Activated CD8-positive, alpha-beta memory T cell treated with anti-CD3 and anti-CD28 coated beads, Interleukin-2, amount 50 U/mL, for 1 hour (primary cell): ENCODE data around the gene TNFRSF14.

Source experiments
- DNase-seq: peaks from one replicate; pipeline ENCODE4 v3.0.0-alpha.2; 2020; ENCODE audit errors: extremely low read depth

The TNFRSF14 gene

GRCh38 chr1:2602866-2603520, 46.8 kb downstream of the TNFRSF14 start:
- no peak for DNase-seq

- no peak for DNase-seq
Measured at GRCh38 chr1:2603521-2604155, 47.5 kb downstream of the TNFRSF14 start.

GRCh38 chr1:2604156-2604843, 48.1 kb downstream of the TNFRSF14 start:
- DNase-seq, result no peak

- no peak for DNase-seq
Measured at GRCh38 chr1:2604844-2605508, 48.8 kb downstream of the TNFRSF14 start.

GRCh38 chr1:2605509-2606395, 49.6 kb downstream of the TNFRSF14 start:
- DNase-seq, result no peak

GRCh38 chr1:2606396-2606880, 50.3 kb downstream of the TNFRSF14 start:
- DNase-seq, result no peak

- DNase-seq, result no peak
Measured at GRCh38 chr1:2606881-2607621, 50.9 kb downstream of the TNFRSF14 start.

GRCh38 chr1:2607641-2608091, 51.5 kb downstream of the TNFRSF14 start:
- DNase-seq, result no peak

- DNase-seq, result no peak
Measured at GRCh38 chr1:2609319-2610035, 53.3 kb downstream of the TNFRSF14 start.

- DNase-seq, result no peak
Measured at GRCh38 chr1:2610036-2610959, 54.1 kb downstream of the TNFRSF14 start.

- DNase-seq, result no peak
Measured at GRCh38 chr1:2611031-2611501, 54.9 kb downstream of the TNFRSF14 start.

- DNase-seq, result no peak
Measured at GRCh38 chr1:2611621-2612437, 55.7 kb downstream of the TNFRSF14 start.

- DNase-seq, result no peak
Measured at GRCh38 chr1:2612591-2613365, 56.6 kb downstream of the TNFRSF14 start.
